Lower lobe of right lung (tissue), 2 donors: ENCODE measurements around the gene QRICH2. TPM values are rescaled to one million over a fixed set of nuclear protein-coding genes. Genes with fewer than 3 reads are reported as not detected.
A peak's percentile ranks its signal among the peaks of the same experiment; 100 is the strongest.
"Not testable (repeated sequence)": the region's sequence is repeated elsewhere in the genome, so short reads cannot be mapped to it uniquely, and the experiment has no call there.

Source experiments
- ATAC-seq, 2 donors: fragments of 200-7000 bp; cut with Tn5 transposase; one replicate each; pipeline ENCODE4 v1.9.1; 2020 to 2022; ENCODE audit warnings: mild to moderate bottlenecking in 2 of 2, moderate library complexity in 2 of 2
- DNase-seq: peaks from one replicate; pipeline ENCODE4 v3.0.0-alpha.2; 2020
- H3K27ac ChIP-seq: fragments of 200-600 bp; one replicate; pipeline ENCODE4 v1.8.0; 2022
- H3K27me3 ChIP-seq: fragments of 200-600 bp; one replicate; pipeline ENCODE4 v1.8.0; 2022; ENCODE audit warnings: low read depth
- H3K36me3 ChIP-seq: fragments of 200-600 bp; one replicate; pipeline ENCODE4 v1.8.0; 2022; ENCODE audit warnings: mild to moderate bottlenecking
- H3K4me1 ChIP-seq: fragments of 200-600 bp; one replicate; pipeline ENCODE4 v1.8.0; 2022
- H3K4me3 ChIP-seq: fragments of 200-600 bp; one replicate; pipeline ENCODE4 v1.8.0; 2022; ENCODE audit warnings: mild to moderate bottlenecking
- H3K9me3 ChIP-seq: fragments of 200-600 bp; one replicate; pipeline ENCODE4 v1.8.0; 2022
- CTCF ChIP-seq: fragments of 200-600 bp; IDR thresholded peaks from one replicate; pipeline ENCODE4 v1.8.0; 2022; ENCODE audit warnings: antibody characterized with exemption, mild to moderate bottlenecking
- intact Hi-C: fragments of 100-400 bp; cut with DNase I; formaldehyde crosslinking; loops from one replicate; pipeline ENCODE4 v1.11.0; 2022
- total RNA-seq: library from RNA; stranded (reverse); fragmentation: NEBNext Ultra II Directional; extraction: Animal tissue kit (Norgen Biotek cat#: 25700); gene quantifications from one replicate; pipeline ENCODE4 v1.2.1, GENCODE V29; 2021
- donor health status: DM: no; HTN: yes; CAD: no; lungs with severe emphysema.

The QRICH2 gene
- total RNA-seq, 1 donor from 2014 or later, result 4.5 TPM

DNA sequence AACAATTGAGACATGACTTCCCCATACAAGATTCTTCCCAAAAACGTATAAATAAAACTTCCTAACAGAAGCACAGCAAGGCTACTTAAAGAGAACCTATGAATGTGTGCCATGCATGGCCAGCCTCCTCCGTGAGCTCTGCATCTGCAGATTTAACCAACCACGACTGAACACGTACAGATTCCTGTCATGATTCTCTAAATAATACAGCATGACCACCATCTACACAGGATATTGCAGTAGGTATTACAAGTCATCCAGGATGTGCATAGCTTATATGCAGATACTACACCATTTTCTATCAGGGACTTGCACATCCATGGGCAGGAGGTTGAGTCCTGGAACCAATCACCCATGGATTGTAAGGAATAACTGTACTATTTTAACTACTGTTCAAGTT is 1.4 kb upstream of the QRICH2 start:
- no peak for TF ChIP-seq CTCF
- H3K9me3 ChIP-seq, result no peaks in the 10 kb centered on the region
- DNase-seq (no peak), ATAC-seq (no peak)
- intact Hi-C loops, result no loop called here
- H3K4me1 ChIP-seq, result no peaks in the 10 kb centered on the region
- H3K27me3 ChIP-seq, result no peaks in the 10 kb centered on the region
- peaks cover 46% of the 10 kb centered on the region for H3K36me3 ChIP-seq
- H3K27ac ChIP-seq, result no peak overlapping the region
- no peak overlapping the region for H3K4me3 ChIP-seq

- H3K27me3 ChIP-seq, result no peaks in the 10 kb centered on the region
- intact Hi-C loops, result no loop called here
- H3K27ac ChIP-seq, result no peak overlapping the region
- no peak for TF ChIP-seq CTCF
- peaks cover 31% of the 10 kb centered on the region for H3K36me3 ChIP-seq
- H3K9me3 ChIP-seq, result no peaks in the 10 kb centered on the region
- no peak overlapping the region for H3K4me3 ChIP-seq
- H3K4me1 ChIP-seq, result no peaks in the 10 kb centered on the region
- ATAC-seq, result peak in 1 of 2 donors; percentile 21
- no peak for DNase-seq
These were observed 644 bp downstream of the QRICH2 start for GRCh38 chr17:76307299-76307965.

GRCh38 chr17:76305135-76305454 is 3.0 kb downstream of the QRICH2 start:
- intact Hi-C loops, H3K36me3 ChIP-seq, ATAC-seq, H3K9me3 ChIP-seq, H3K4me1 ChIP-seq, H3K27me3 ChIP-seq, H3K4me3 ChIP-seq, DNase-seq, H3K27ac ChIP-seq: not testable (repeated sequence)

GRCh38 chr17:76304226-76305134 is 3.6 kb downstream of the QRICH2 start:
- H3K27ac ChIP-seq, result no peak overlapping the region
- intact Hi-C loops, result loop anchor here (5.0 kb wide), 1 partner anchor 93 kb away; no protein-coding TSS in a partner anchor
- no peaks in the 10 kb centered on the region for H3K9me3 ChIP-seq
- no peaks in the 10 kb centered on the region for H3K4me1 ChIP-seq
- no peak for TF ChIP-seq CTCF
- H3K4me3 ChIP-seq, result no peak overlapping the region
- peaks cover 5% of the 10 kb centered on the region for H3K36me3 ChIP-seq
- peak in 1 of 2 donors; percentile 8 for ATAC-seq
- no peak for DNase-seq
- no peaks in the 10 kb centered on the region for H3K27me3 ChIP-seq

DNA sequence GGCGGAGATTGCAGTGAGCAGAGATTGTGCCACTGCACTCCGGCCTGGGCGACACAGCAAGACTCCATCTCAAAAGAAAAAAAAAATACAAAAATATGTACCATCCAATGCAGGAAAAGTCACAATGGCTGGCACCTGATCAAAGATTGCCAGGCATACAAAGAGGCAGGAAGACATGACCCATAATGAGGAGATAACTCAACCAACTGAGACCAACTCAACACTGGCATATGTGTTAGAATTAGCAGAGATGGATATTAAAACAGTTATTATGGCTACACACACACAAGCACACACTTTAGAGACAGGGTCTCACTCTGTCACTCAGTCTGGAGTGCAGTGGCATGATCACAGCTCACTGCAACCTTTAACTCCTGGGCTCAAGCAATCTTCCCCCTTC is 10.6 kb downstream of the QRICH2 start:
- TF ChIP-seq CTCF, result no peak
- no peaks in the 10 kb centered on the region for H3K9me3 ChIP-seq
- ATAC-seq (no peak), DNase-seq (no peak)
- H3K27ac ChIP-seq, result no peak overlapping the region
- intact Hi-C loops, result no loop called here
- H3K27me3 ChIP-seq, result no peaks in the 10 kb centered on the region
- no peaks in the 10 kb centered on the region for H3K36me3 ChIP-seq
- no peaks in the 10 kb centered on the region for H3K4me1 ChIP-seq
- no peak overlapping the region for H3K4me3 ChIP-seq

- no peak overlapping the region for H3K4me3 ChIP-seq
- no peaks in the 10 kb centered on the region for H3K4me1 ChIP-seq
- DNase-seq (no peak), ATAC-seq (no peak)
- no peaks in the 10 kb centered on the region for H3K36me3 ChIP-seq
- no peak for TF ChIP-seq CTCF
- intact Hi-C loops, result no loop called here
- no peak overlapping the region for H3K27ac ChIP-seq
- H3K9me3 ChIP-seq, result no peaks in the 10 kb centered on the region
- H3K27me3 ChIP-seq, result no peaks in the 10 kb centered on the region
These were observed 11.2 kb downstream of the QRICH2 start for GRCh38 chr17:76296889-76297288.
